ENCODE data around the gene FMN1. TPM values are rescaled to one million over a fixed set of nuclear protein-coding genes. Genes with fewer than 3 reads are reported as not detected.

The FMN1 gene
- total RNA-seq, 4 donors from 2014 or later: 4.3 to 10.1 (median 8.8) TPM

GRCh38 chr15:33136353-33136752, 58.2 kb downstream of the FMN1 start:
- intact Hi-C loops (cut with DNase I): loop anchor here (10.0 kb wide), 2 partner anchors 52 to 102 kb away; no protein-coding TSS in a partner anchor
- Histone ChIP-seq H3K4me1 (peaks cover 0 to 12% (median 0%) of the 10 kb centered on the region in 3 donors), H3K36me3 (no peaks in the 10 kb centered on the region), H3K4me3 (no peak overlapping the region), H3K9me3 (no peaks in the 10 kb centered on the region), H3K27ac (no peak overlapping the region), H3K27me3 (peaks cover 0 to 20% (median 0%) of the 10 kb centered on the region in 4 donors)
- 40% methylated on average over 4 of the region's 4 CpGs for WGBS, 2 donors
- TF ChIP-seq POLR2A (IDR thresholded peaks at IDR 0.05): no peak
- no peak for TF ChIP-seq CTCF (IDR thresholded peaks at IDR 0.05)
- no peak for DNase-seq

- DNase-seq: no peak
- intact Hi-C loops (cut with DNase I): loop anchor here (10.0 kb wide), 2 partner anchors 51 to 101 kb away; no protein-coding TSS in a partner anchor
- 57 to 63% methylated on average over 5 of the region's 5 CpGs for WGBS, 2 donors
- peaks cover 0 to 12% (median 0%) of the 10 kb centered on the region in 3 donors for H3K4me1 ChIP-seq
- peaks cover 0 to 20% (median 0%) of the 10 kb centered on the region in 4 donors for H3K27me3 ChIP-seq
- H3K27ac ChIP-seq: no peak overlapping the region
- no peaks in the 10 kb centered on the region for H3K9me3 ChIP-seq
- no peak overlapping the region for H3K4me3 ChIP-seq
- no peak for TF ChIP-seq CTCF (IDR thresholded peaks at IDR 0.05)
- TF ChIP-seq POLR2A (IDR thresholded peaks at IDR 0.05): no peak
- no peaks in the 10 kb centered on the region for H3K36me3 ChIP-seq
Observed at GRCh38 chr15:33135355-33135781, 59.1 kb downstream of the FMN1 start.

- Histone ChIP-seq H3K36me3 (no peaks in the 10 kb centered on the region), H3K27ac (no peak overlapping the region), H3K4me1 (peaks cover 0 to 12% (median 0%) of the 10 kb centered on the region in 3 donors), H3K27me3 (peaks cover 0 to 20% (median 0%) of the 10 kb centered on the region in 4 donors), H3K9me3 (no peaks in the 10 kb centered on the region), H3K4me3 (no peak overlapping the region)
- intact Hi-C loops (cut with DNase I): loop anchor here (10.0 kb wide), 2 partner anchors 48 to 98 kb away; no protein-coding TSS in a partner anchor
- 47 to 66% methylated on average over 2 to 3 of the region's 3 CpGs for WGBS, 2 donors
- TF ChIP-seq POLR2A (IDR thresholded peaks at IDR 0.05) (no peak), CTCF (IDR thresholded peaks at IDR 0.05) (peak in 5 of 6 experiments; percentile 67 to 80 (median 68))
- no peak for DNase-seq
Observed at GRCh38 chr15:33132722-33133345, 61.7 kb downstream of the FMN1 start.

GRCh38 chr15:33132233-33132580, 62.3 kb downstream of the FMN1 start:
- Histone ChIP-seq H3K27me3 (peaks cover 0 to 19% (median 0%) of the 10 kb centered on the region in 4 donors), H3K4me1 (peaks cover 0 to 12% (median 0%) of the 10 kb centered on the region in 3 donors), H3K27ac (no peak overlapping the region), H3K4me3 (no peak overlapping the region), H3K36me3 (no peaks in the 10 kb centered on the region), H3K9me3 (no peaks in the 10 kb centered on the region)
- no peak for TF ChIP-seq CTCF (IDR thresholded peaks at IDR 0.05)
- no peak for TF ChIP-seq POLR2A (IDR thresholded peaks at IDR 0.05)
- intact Hi-C loops (cut with DNase I): loop anchor here (10.0 kb wide), 2 partner anchors 47 to 97 kb away; no protein-coding TSS in a partner anchor
- WGBS, 2 donors: 29 to 56% methylated on average over 3 of the region's 3 CpGs
- DNase-seq: no peak

DNA sequence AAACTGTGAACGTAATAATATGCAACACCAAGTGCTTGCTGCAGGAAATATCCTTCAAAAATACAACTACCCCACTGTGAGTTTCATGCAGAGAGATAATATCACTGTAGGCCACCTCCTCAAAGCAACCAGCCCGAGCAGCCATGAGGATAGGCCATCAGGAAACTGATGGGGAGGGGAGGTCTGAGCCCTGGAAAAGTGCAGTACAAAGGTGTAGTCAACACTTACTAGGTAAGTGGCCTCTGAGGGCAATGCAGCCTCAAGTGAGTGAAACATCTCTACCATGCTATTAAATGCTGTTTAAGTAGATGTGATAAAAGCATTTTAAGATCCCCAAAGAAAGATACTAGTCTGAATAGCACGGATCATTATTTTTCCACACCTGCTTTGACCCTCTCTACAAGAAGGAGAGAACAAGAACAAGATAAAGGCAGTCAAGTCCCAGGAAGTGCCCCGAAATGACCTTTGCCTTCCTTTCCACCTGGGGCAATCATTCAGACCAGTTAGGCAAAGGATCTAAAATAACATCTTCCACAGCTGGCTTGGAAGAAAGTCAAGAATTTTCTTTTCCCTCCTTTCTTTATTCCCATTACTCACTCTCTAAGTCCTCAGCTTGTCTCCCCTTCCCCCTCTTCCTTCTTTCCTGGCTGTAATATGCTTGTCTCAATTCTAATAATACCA, 62.8 kb downstream of the FMN1 start:
- Histone ChIP-seq H3K9me3 (no peaks in the 10 kb centered on the region), H3K27ac (no peak overlapping the region), H3K4me3 (no peak overlapping the region), H3K27me3 (peaks cover 0 to 17% (median 0%) of the 10 kb centered on the region in 4 donors), H3K4me1 (peaks cover 1 to 16% (median 2%) of the 10 kb centered on the region in 3 donors), H3K36me3 (no peaks in the 10 kb centered on the region)
- 53 to 58% methylated on average over 4 of the region's 4 CpGs for WGBS, 2 donors
- TF ChIP-seq CTCF (IDR thresholded peaks at IDR 0.05): no peak
- no peak for TF ChIP-seq POLR2A (IDR thresholded peaks at IDR 0.05)
- intact Hi-C loops (cut with DNase I): loop anchor here (10.0 kb wide), 2 partner anchors 47 to 97 kb away; no protein-coding TSS in a partner anchor
- DNase-seq: no peak

All from esophagus squamous epithelium (tissue), 5 donors.